Mononuclear cell (primary cell): Measurements from ENCODE around the gene CRB3. TPM values are rescaled to one million over a fixed set of nuclear protein-coding genes. Genes with fewer than 3 reads are reported as not detected.

ENCODE experiments used
- H3K27me3 ChIP-seq: 2 replicates; pipeline ENCODE4 v1.6.0; 2011; ENCODE audit warnings: low read length, control low read depth; ENCODE audit not compliant: insufficient read depth
- H3K4me1 ChIP-seq: 2 replicates; pipeline ENCODE4 v1.5.1; 2011; ENCODE audit warnings: mild to moderate bottlenecking, low read length, control low read depth; ENCODE audit not compliant: insufficient read depth
- H3K4me3 ChIP-seq: 2 replicates; pipeline ENCODE4 v1.5.1; 2011; ENCODE audit warnings: mild to moderate bottlenecking, low read length, moderate library complexity
- H3K9me3 ChIP-seq: 2 replicates; pipeline ENCODE4 v1.5.1; 2011; ENCODE audit warnings: low read depth, mild to moderate bottlenecking, control low read depth, low read length
- total RNA-seq: library from RNA; depleted of rRNA; stranded (reverse); fragments of >200 nt; gene quantifications from one replicate; pipeline ENCODE4 v1.2.3, GENCODE V29; 2012

Gene CRB3
- total RNA-seq, 1 donor = 4.0 TPM

DNA sequence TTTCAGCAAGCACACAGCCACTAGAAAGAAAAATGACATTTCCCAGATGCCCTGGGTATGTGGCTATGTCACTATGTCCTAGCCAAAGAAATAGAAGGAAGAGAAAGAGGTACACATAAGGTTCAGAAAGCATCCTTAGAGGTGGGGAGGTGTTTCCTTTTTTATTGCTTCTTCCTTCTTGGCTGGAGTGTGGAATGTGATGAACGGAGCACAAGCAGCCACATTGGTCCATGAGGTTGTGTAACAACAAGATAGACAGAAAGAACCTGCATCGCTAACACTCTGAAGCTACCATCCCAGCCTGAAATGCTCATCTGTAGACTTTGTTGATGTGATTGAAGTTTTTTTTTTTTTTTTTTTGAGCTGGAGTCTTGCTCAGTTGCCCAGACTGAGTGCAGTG, 11.2 kb upstream of the CRB3 start:
- no peaks in the 10 kb centered on the region for H3K27me3 ChIP-seq
- no peaks in the 10 kb centered on the region for H3K4me1 ChIP-seq
- no peak overlapping the region for H3K4me3 ChIP-seq
- no peaks in the 10 kb centered on the region for H3K9me3 ChIP-seq

- H3K4me1 ChIP-seq = no peaks in the 10 kb centered on the region
- peaks cover 2% of the 10 kb centered on the region for H3K27me3 ChIP-seq
- no peak overlapping the region for H3K4me3 ChIP-seq
These were observed 10.0 kb upstream of the CRB3 start for GRCh38 chr19:6453951-6454565.

DNA sequence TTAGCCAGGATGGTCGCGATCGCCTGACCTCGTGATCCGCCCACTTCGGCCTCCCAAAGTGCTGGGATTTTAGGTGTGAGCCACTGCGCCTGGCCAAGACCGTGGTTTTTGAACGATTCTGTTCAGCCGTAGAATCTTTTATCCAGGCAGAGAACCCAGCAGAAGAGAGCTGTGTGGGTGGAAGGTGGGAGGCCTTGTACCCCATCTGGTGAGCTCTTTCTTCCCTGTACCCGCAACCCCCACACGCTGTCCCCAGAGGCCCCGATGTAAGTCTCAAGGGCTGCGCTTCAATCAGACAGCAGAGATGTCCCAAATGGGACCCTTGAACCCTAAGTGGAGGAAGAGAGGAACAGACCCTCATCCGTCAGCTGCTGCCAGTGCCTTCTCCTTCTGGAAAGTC, 8.1 kb upstream of the CRB3 start:
- Histone ChIP-seq H3K4me3 (no peak overlapping the region), H3K4me1 (peaks cover 6% of the 10 kb centered on the region), H3K9me3 (no peaks in the 10 kb centered on the region), H3K27me3 (peaks cover 2% of the 10 kb centered on the region)

More at GRCh38 chr19:6453951-6454565, 10.0 kb upstream of the CRB3 start:
- H3K9me3 ChIP-seq = no peaks in the 10 kb centered on the region

GRCh38 chr19:6457958-6458694, 5.9 kb upstream of the CRB3 start:
- peaks cover 2% of the 10 kb centered on the region for H3K27me3 ChIP-seq
- peaks cover 6% of the 10 kb centered on the region for H3K4me1 ChIP-seq
- H3K9me3 ChIP-seq = no peaks in the 10 kb centered on the region
- no peak overlapping the region for H3K4me3 ChIP-seq

GRCh38 chr19:6458695-6459261, 5.3 kb upstream of the CRB3 start:
- Histone ChIP-seq H3K4me1 (peaks cover 7% of the 10 kb centered on the region), H3K9me3 (no peaks in the 10 kb centered on the region), H3K27me3 (peaks cover 4% of the 10 kb centered on the region), H3K4me3 (no peak overlapping the region)

- Histone ChIP-seq H3K27me3 (peaks cover 7% of the 10 kb centered on the region), H3K4me1 (peaks cover 14% of the 10 kb centered on the region), H3K9me3 (no peaks in the 10 kb centered on the region), H3K4me3 (peak within 1 kb of the TSS; percentile 53)
These were observed 4.6 kb upstream of the CRB3 start, which contains the start of gene SLC25A23 for GRCh38 chr19:6459262-6460098. SLC25A23 (minus strand) TSS chr19:6459792; CDS start chr19:6459628, 164 bp downstream.

- H3K27me3 ChIP-seq = peaks cover 7% of the 10 kb centered on the region
- no peaks in the 10 kb centered on the region for H3K9me3 ChIP-seq
- H3K4me3 ChIP-seq = peak overlapping the region; percentile 53
- H3K4me1 ChIP-seq = peaks cover 16% of the 10 kb centered on the region
These were observed 3.8 kb upstream of the CRB3 start for GRCh38 chr19:6460099-6460884.

DNA sequence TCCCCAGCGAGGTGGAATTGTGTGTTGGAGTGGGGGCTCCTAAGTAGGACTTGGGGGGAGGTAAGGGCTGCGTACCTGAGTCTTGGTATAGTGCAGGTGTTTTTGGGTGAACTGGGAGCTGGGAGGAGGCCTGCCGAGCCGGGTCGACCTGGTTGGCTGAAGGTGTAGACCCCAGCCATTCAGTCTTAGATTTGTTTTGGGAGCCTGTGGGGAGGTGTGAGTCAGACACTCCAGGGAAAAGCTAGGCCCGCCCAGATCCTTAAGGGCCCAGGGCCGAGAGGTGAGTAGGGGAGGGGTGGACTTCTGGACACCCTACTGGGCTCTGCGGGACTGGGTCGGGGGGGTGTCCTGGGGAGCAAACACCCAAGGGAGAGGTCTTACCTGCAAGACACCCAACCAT, 935 bp downstream of the CRB3 start:
- Histone ChIP-seq H3K4me3 (no peak overlapping the region), H3K4me1 (peaks cover 16% of the 10 kb centered on the region), H3K9me3 (no peaks in the 10 kb centered on the region), H3K27me3 (peaks cover 5% of the 10 kb centered on the region)

- no peak overlapping the region for H3K4me3 ChIP-seq
- H3K4me1 ChIP-seq = peaks cover 12% of the 10 kb centered on the region
- H3K9me3 ChIP-seq = no peaks in the 10 kb centered on the region
- peaks cover 5% of the 10 kb centered on the region for H3K27me3 ChIP-seq
These were observed 1.6 kb downstream of the CRB3 start for GRCh38 chr19:6465663-6466062.

DNA sequence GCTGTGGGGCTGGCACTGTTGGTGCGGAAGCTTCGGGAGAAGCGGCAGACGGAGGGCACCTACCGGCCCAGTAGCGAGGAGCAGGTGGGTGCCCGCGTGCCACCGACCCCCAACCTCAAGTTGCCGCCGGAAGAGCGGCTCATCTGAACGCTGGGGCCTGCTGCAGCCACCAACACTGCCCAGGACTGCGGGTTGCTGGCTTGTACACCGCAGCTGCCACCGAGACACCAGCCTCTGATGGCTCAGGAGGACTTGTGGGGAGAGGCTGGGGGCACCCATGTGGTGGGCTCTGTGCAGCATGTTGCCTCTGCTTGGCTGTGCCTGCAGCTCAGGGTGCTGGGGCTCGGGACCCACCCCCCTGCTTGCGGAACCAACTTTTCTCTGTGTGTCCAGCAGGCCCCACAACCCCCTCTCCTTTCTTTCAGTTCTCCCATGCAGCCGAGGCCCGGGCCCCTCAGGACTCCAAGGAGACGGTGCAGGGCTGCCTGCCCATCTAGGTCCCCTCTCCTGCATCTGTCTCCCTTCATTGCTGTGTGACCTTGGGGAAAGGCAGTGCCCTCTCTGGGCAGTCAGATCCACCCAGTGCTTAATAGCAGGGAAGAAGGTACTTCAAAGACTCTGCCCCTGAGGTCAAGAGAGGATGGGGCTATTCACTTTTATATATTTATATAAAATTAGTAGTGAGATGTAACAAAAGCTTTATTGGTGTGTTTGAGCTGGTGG, 2.6 kb downstream of the CRB3 start:
- H3K4me3 ChIP-seq = no peak overlapping the region
- peaks cover 5% of the 10 kb centered on the region for H3K27me3 ChIP-seq
- H3K9me3 ChIP-seq = no peaks in the 10 kb centered on the region
- peaks cover 10% of the 10 kb centered on the region for H3K4me1 ChIP-seq

DNA sequence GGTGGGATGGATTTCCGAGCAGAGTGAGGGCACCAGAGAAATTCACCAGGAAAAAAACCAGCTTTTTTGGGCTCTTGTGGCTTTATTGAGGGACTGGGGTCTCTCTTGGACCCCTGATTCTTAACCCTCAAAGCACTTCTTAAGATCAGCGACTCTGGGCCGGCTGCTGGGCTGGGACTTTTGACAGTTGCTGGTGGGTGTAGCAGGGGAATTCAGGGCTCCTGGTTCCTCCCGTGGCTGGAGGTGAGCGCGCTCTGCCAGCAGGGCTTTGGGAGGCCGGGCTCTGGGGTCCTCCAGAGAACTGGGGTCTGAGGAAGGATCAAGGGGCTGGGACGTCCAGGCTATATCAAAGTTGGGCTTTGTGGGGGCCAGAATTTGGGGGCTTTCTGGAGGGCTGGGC, 3.3 kb downstream of the CRB3 start:
- H3K27me3 ChIP-seq = peaks cover 5% of the 10 kb centered on the region
- H3K9me3 ChIP-seq = no peaks in the 10 kb centered on the region
- no peak overlapping the region for H3K4me3 ChIP-seq
- H3K4me1 ChIP-seq = peaks cover 10% of the 10 kb centered on the region

DNA sequence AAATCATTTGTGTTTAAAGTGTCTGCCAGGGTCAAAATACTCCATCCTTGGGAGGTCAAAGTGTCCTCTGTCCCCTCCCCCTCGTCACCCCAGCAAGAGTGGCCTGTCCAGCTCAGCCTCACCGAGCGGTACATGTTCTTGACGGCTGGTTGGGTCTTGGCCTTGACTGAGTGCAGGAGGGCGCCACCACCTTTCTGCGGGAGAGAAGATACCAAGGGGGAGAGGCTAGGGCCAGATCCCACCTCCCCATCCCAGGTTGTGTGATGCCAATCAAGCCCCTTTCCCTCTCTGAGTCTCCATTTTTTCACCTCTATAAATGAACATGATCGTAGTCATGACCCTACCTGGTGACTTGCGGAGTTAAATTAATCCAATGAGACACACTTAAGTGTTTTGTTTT, 6.1 kb downstream of the CRB3 start:
- Histone ChIP-seq H3K4me3 (no peak overlapping the region), H3K9me3 (no peaks in the 10 kb centered on the region), H3K27me3 (no peaks in the 10 kb centered on the region), H3K4me1 (no peaks in the 10 kb centered on the region)

- Histone ChIP-seq H3K4me1 (no peaks in the 10 kb centered on the region), H3K9me3 (no peaks in the 10 kb centered on the region), H3K27me3 (no peaks in the 10 kb centered on the region), H3K4me3 (no peak overlapping the region)
These were observed 7.0 kb downstream of the CRB3 start for GRCh38 chr19:6471076-6471475.

GRCh38 chr19:6472713-6473112, 8.6 kb downstream of the CRB3 start:
- Histone ChIP-seq H3K4me1 (no peaks in the 10 kb centered on the region), H3K4me3 (no peak overlapping the region), H3K27me3 (no peaks in the 10 kb centered on the region), H3K9me3 (no peaks in the 10 kb centered on the region)
